ENCODE data around the gene RPS27L. TPM values are rescaled to one million over a fixed set of nuclear protein-coding genes. Genes with fewer than 3 reads are reported as not detected.
A peak's percentile ranks its signal among the peaks of the same experiment; 100 is the strongest.

Gene RPS27L
- total and polyA plus RNA-seq, 9 of the 15 experiments (the other 6 are each of a cell fraction or from before 2014, with no cell fraction given), result 72.2 to 382 (median 116) TPM

GRCh38 chr15:63157891-63158431 lies 684 bp upstream of the RPS27L start:
- H3K27me3 ChIP-seq (ENCODE audit: control insufficient read depth in 2 of 2, insufficient read depth in 2 of 2, low read length in 2 of 2), result no peaks in the 10 kb centered on the region
- peak overlapping the region; percentile 81 to 99 for H3K9ac ChIP-seq (ENCODE audit: insufficient read depth in 1 of 2, low read depth in 2 of 2, low read length in 2 of 2)
- H3K36me3 ChIP-seq (ENCODE audit: control insufficient read depth, insufficient read depth, low read length), result peaks cover 20% of the 10 kb centered on the region; the same call in 2 of the 3 replicates
- BruUV-seq (replicated peaks), result TSS peak; percentile 74
- CTCF ChIA-PET (ENCODE audit: low intra/inter-chr PET ratio), result interaction anchor here (0.6 kb wide), 1 partner anchor 438 kb away, joined by 7 read pairs; no protein-coding TSS in a partner anchor
- H2AFZ ChIP-seq (ENCODE audit: low read depth, low read length), result peak overlapping the region; percentile 80
- FAIRE-seq, result peak; percentile 80
- in situ Hi-C loops (cut with MboI) (no loop called here), intact Hi-C loops (cut with micrococcal nuclease) (loop anchor here (2.0 to 5.0 kb wide), 3 partner anchors 34 to 119 kb away; partner anchors contain the start of gene APH1B)
- H3K79me2 ChIP-seq (ENCODE audit: control insufficient read depth, insufficient read depth, low read length), result peaks cover 22% of the 10 kb centered on the region
- DNase-seq (ENCODE audit: extremely low read depth in 1 of 4, low spot score in 3 of 4), result peak; percentile 44 to 77 (median 60)
- 2% methylated on average over 17 of the region's 18 CpGs for WGBS (ENCODE audit: insufficient coverage, low coverage, missing lambda C conversion rate)
- POLR2A ChIA-PET, result interaction anchor here (0.6 to 2.1 kb wide), 12 partner anchors 8 to 880 kb away, joined by 3 to 8 read pairs (median 4); no protein-coding TSS in a partner anchor
- H3K27ac ChIP-seq (ENCODE audit: extremely low read depth, low read depth, low read length), result peak overlapping the region; percentile 80
- peak overlapping the region; percentile 93 for H3K4me2 ChIP-seq (ENCODE audit: insufficient read depth, low read length)
- peak; percentile 68 for ATAC-seq
- no peaks in the 10 kb centered on the region for H4K20me1 ChIP-seq (replicated peaks; ENCODE audit: control insufficient read depth, insufficient read depth, low read length)
- no peaks in the 10 kb centered on the region for H3K9me1 ChIP-seq (ENCODE audit: control insufficient read depth, insufficient read depth, low read length)
- no peaks in the 10 kb centered on the region for H3K9me3 ChIP-seq (replicated peaks; ENCODE audit: control insufficient read depth, insufficient read depth, low read depth, low read length)
- peak overlapping the region; percentile 57 for H3K4me3 ChIP-seq
- H3K4me1 ChIP-seq (replicated peaks in 1 of 2; ENCODE audit: control insufficient read depth in 2 of 2, insufficient read depth in 2 of 2, low read length in 2 of 2), result peaks cover 4 to 12% of the 10 kb centered on the region in 2 experiments; a peak in 3 of 5 replicates
- TF ChIP-seq ZNF121 (CRISPR knock-in tag; conservative IDR thresholded peaks at IDR 0.05) (peak; percentile 24; the same call in 1 of the 2 replicates), GTF3C2 (IDR thresholded peaks at IDR 0.05; ENCODE audit: borderline replicate concordance, extremely low read depth, insufficient read length) (no peak), JUND (IDR thresholded peaks at IDR 0.05; ENCODE audit: borderline replicate concordance, low read depth, low read length) (0 out of 2 replicates have a peak, but pooled peaks have one; percentile 23), JUND (tag; IDR thresholded peaks at IDR 0.05; ENCODE audit: borderline replicate concordance, low read depth, low read length) (no peak), ZNF589 (CRISPR knock-in tag; IDR thresholded peaks at IDR 0.05; ENCODE audit: low read depth) (0 out of 2 replicates have a peak, but pooled peaks have one; percentile 1), ZNF57 (CRISPR knock-in tag; IDR thresholded peaks at IDR 0.05) (no peak), TARDBP (IDR thresholded peaks at IDR 0.05) (no peak), CHD1 (IDR thresholded peaks at IDR 0.05; ENCODE audit: low read length) (peak; percentile 1), TBP (optimal IDR thresholded peaks at IDR 0.05; ENCODE audit: low read depth, low read length) (peak; percentile 14), PTRF (tag; IDR thresholded peaks at IDR 0.05) (0 out of 2 replicates have a peak, but pooled peaks have one; percentile 9)
- TF ChIP-seq, protein P1, sequence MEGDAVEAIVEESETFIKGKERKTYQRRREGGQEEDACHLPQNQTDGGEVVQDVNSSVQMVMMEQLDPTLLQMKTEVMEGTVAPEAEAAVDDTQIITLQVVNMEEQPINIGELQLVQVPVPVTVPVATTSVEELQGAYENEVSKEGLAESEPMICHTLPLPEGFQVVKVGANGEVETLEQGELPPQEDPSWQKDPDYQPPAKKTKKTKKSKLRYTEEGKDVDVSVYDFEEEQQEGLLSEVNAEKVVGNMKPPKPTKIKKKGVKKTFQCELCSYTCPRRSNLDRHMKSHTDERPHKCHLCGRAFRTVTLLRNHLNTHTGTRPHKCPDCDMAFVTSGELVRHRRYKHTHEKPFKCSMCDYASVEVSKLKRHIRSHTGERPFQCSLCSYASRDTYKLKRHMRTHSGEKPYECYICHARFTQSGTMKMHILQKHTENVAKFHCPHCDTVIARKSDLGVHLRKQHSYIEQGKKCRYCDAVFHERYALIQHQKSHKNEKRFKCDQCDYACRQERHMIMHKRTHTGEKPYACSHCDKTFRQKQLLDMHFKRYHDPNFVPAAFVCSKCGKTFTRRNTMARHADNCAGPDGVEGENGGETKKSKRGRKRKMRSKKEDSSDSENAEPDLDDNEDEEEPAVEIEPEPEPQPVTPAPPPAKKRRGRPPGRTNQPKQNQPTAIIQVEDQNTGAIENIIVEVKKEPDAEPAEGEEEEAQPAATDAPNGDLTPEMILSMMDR (IDR thresholded peaks at IDR 0.05 in 2 of 3, conservative IDR thresholded peaks at IDR 0.05 in 1 of 3; ENCODE audit: insufficient read depth in 2 of 3, low read depth in 1 of 3, low read length in 3 of 3), result peak in 2 of 3 experiments; percentile 2 to 35; a peak in 3 of 6 replicates

Measured in K562 (cell line).